Measurements from ENCODE around the gene NPPC. TPM values are rescaled to one million over a fixed set of nuclear protein-coding genes. Genes with fewer than 3 reads are reported as not detected.
A peak's percentile ranks its signal among the peaks of the same experiment; 100 is the strongest.

The NPPC gene
- total RNA-seq, 4 donors from 2014 or later = 0.68 to 90.4 TPM; not detected in 2

- Histone ChIP-seq H3K27me3 (peaks cover 74% of the 10 kb centered on the region), H3K4me1 (peaks cover 13 to 24% (median 20%) of the 10 kb centered on the region in 4 donors), H3K36me3 (no peaks in the 10 kb centered on the region), H3K4me3 (peak overlapping the region; percentile 13 to 49 (median 24)), H3K27ac (no peak overlapping the region), H3K9me3 (no peaks in the 10 kb centered on the region)
- intact Hi-C loops (cut with DNase I; ENCODE audit: low total_unique reads) (loop anchor here (2.0 to 5.0 kb wide), 2 partner anchors 217 to 401 kb away; no protein-coding TSS in a partner anchor), in situ Hi-C loops (cut with MboI; ENCODE audit: low pct_ligation_motif_present in 1 of 4, low pct_unique_long_range_greater_than_20kb in 1 of 4, low sequenced_read_pairs in 3 of 4) (loop anchor here in 3 of 4 donors (10.0 to 25.0 kb wide), 3 partner anchors 209 to 399 kb away; no protein-coding TSS in a partner anchor)
- WGBS, 2 donors (ENCODE audit: low coverage in 1 of 2) = 1% methylated on average over 41 of the region's 96 CpGs; no CpG with 5 or more reads in 1 of the 2 donors
- peak; percentile 83 for DNase-seq
- no peak for TF ChIP-seq EP300 (IDR thresholded peaks at IDR 0.05; ENCODE audit: low read depth)
- TF ChIP-seq CTCF (IDR thresholded peaks at IDR 0.05) = peak; percentile 47 to 94 (median 90)
These were observed 655 bp downstream of the NPPC start for GRCh38 chr2:231925303-231926179.

GRCh38 chr2:231924889-231925275 is 1.3 kb downstream of the NPPC start:
- Histone ChIP-seq H3K27me3 (peaks cover 74% of the 10 kb centered on the region), H3K36me3 (no peaks in the 10 kb centered on the region), H3K4me3 (peak overlapping the region in 1 of 4 donors; percentile 49), H3K4me1 (peaks cover 13 to 24% (median 20%) of the 10 kb centered on the region in 4 donors), H3K27ac (no peak overlapping the region), H3K9me3 (no peaks in the 10 kb centered on the region)
- in situ Hi-C loops (cut with MboI; ENCODE audit: low pct_ligation_motif_present in 1 of 4, low pct_unique_long_range_greater_than_20kb in 1 of 4, low sequenced_read_pairs in 3 of 4) (loop anchor here (10.0 to 25.0 kb wide), 5 partner anchors 210 to 512 kb away; no protein-coding TSS in a partner anchor), intact Hi-C loops (cut with DNase I; ENCODE audit: low total_unique reads) (loop anchor here (5.0 kb wide), 1 partner anchor 217 kb away; no protein-coding TSS in a partner anchor)
- DNase-seq = no peak
- WGBS, 2 donors (ENCODE audit: low coverage in 1 of 2) = 27% methylated on average over 7 of the region's 8 CpGs; no CpG with 5 or more reads in 1 of the 2 donors
- no peak for TF ChIP-seq POLR2AphosphoS5 (IDR thresholded peaks at IDR 0.05)
- TF ChIP-seq EP300 (IDR thresholded peaks at IDR 0.05; ENCODE audit: low read depth) = no peak
- no peak for TF ChIP-seq POLR2A (IDR thresholded peaks at IDR 0.05)
- no peak for TF ChIP-seq CTCF (IDR thresholded peaks at IDR 0.05)

- Histone ChIP-seq H3K9me3 (no peaks in the 10 kb centered on the region), H3K4me1 (peaks cover 13 to 24% (median 20%) of the 10 kb centered on the region in 4 donors), H3K4me3 (no peak overlapping the region), H3K27ac (no peak overlapping the region), H3K27me3 (peaks cover 72% of the 10 kb centered on the region), H3K36me3 (no peaks in the 10 kb centered on the region)
- TF ChIP-seq POLR2AphosphoS5 (IDR thresholded peaks at IDR 0.05) (no peak), POLR2A (IDR thresholded peaks at IDR 0.05) (no peak), EP300 (IDR thresholded peaks at IDR 0.05; ENCODE audit: low read depth) (no peak), CTCF (IDR thresholded peaks at IDR 0.05) (no peak)
- intact Hi-C loops (cut with DNase I; ENCODE audit: low total_unique reads) = no loop called here
- in situ Hi-C loops (cut with MboI; ENCODE audit: low pct_ligation_motif_present in 1 of 4, low pct_unique_long_range_greater_than_20kb in 1 of 4, low sequenced_read_pairs in 3 of 4) = loop anchor here in 3 of 4 donors (10.0 to 25.0 kb wide), 4 partner anchors 211 to 513 kb away; no protein-coding TSS in a partner anchor
- no peak for DNase-seq
- 60 to 68% methylated on average over 1 to 24 of the region's 24 CpGs for WGBS, 2 donors (ENCODE audit: low coverage in 1 of 2)
These were observed 2.0 kb downstream of the NPPC start for GRCh38 chr2:231923951-231924888.

Data from transverse colon (tissue), 4 donors.